ENCODE measurements around the gene STT3B.

STT3B gene

DNA sequence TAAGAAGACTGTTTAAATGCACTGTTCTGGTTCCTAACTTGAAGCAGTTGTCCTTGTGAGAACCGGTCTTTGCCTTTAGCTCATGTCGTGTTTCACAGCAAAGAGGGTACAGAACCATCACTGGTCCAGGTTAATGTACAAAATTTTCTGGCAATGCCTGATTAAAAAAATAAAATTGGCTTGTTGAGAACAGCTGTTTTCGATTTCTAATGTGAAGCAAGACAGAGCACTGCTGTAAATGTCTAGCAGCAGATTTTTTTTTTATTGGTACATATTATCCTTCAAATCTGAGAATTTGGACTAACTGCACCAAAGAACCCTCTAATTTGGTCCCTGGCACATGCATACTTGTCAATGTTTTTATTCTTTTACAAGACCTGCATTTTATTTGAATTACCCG is 103.3 kb downstream of the STT3B start:
- DNase-seq (ENCODE audit: low spot score): no peak
- in situ Hi-C loops (cut with MboI; ENCODE audit: low sequenced_read_pairs, unreplicated experiment): no loop called here
- no peak for TF ChIP-seq CTCF (IDR thresholded peaks at IDR 0.05; ENCODE audit: borderline replicate concordance, control extremely low read depth, extremely low read depth, insufficient read depth, missing control alignments)

GRCh38 chr3:31636694-31637442 is 104.1 kb downstream of the STT3B start:
- in situ Hi-C loops (cut with MboI; ENCODE audit: low sequenced_read_pairs, unreplicated experiment): no loop called here
- no peak for DNase-seq (ENCODE audit: low spot score)
- no peak for TF ChIP-seq CTCF (IDR thresholded peaks at IDR 0.05; ENCODE audit: borderline replicate concordance, control extremely low read depth, extremely low read depth, insufficient read depth, missing control alignments)

- in situ Hi-C loops (cut with MboI; ENCODE audit: low sequenced_read_pairs, unreplicated experiment): no loop called here
- no peak for TF ChIP-seq CTCF (IDR thresholded peaks at IDR 0.05; ENCODE audit: borderline replicate concordance, control extremely low read depth, extremely low read depth, insufficient read depth, missing control alignments)
- no peak for DNase-seq (ENCODE audit: low spot score)
These were observed 107.1 kb downstream of the STT3B start for GRCh38 chr3:31639828-31640227.

DNA sequence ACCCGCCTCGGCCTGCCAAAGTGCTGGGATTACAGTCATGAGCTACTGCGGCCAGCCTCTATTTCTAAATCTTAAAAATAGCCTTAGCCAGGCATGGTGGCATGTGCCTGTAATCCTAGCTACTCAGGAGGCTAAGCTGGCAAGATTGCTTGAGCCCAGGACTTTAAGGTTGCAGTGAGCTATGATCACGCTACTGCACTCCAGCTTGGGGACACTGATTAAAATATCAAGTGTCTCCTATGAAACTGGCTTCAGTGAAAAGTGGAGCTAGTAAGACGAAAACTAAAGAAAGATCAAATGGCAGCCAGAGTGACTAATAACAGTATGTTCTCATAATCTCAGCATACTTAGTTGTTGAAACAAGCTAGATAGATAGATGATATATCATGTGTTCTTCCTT is 112.5 kb downstream of the STT3B start:
- no peak for TF ChIP-seq CTCF (IDR thresholded peaks at IDR 0.05; ENCODE audit: borderline replicate concordance, control extremely low read depth, extremely low read depth, insufficient read depth, missing control alignments)
- no peak for DNase-seq (ENCODE audit: low spot score)
- in situ Hi-C loops (cut with MboI; ENCODE audit: low sequenced_read_pairs, unreplicated experiment): no loop called here

GRCh38 chr3:31648286-31648968 is 115.7 kb downstream of the STT3B start:
- TF ChIP-seq CTCF (IDR thresholded peaks at IDR 0.05; ENCODE audit: borderline replicate concordance, control extremely low read depth, extremely low read depth, insufficient read depth, missing control alignments): no peak
- in situ Hi-C loops (cut with MboI; ENCODE audit: low sequenced_read_pairs, unreplicated experiment): no loop called here
- no peak for DNase-seq (ENCODE audit: low spot score)

DNA sequence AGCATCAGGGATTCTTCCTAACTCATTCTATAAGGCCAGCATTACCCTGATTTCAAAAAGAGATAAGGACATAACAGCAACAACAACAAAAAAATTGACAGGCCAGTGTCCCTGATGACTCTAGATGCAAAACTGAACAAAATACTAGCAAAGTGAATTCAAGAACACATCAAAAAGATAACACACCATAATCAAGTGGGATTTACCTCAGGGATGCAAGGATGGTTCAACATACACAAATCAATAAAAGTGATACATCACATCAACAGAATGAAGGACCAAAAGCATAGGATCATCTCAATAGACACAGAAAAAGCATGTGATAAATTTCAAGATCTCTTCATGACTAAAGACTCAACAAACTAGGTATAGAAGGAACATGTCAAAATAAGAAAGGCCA is 119.6 kb downstream of the STT3B start:
- TF ChIP-seq CTCF (IDR thresholded peaks at IDR 0.05; ENCODE audit: borderline replicate concordance, control extremely low read depth, extremely low read depth, insufficient read depth, missing control alignments): no peak
- in situ Hi-C loops (cut with MboI; ENCODE audit: low sequenced_read_pairs, unreplicated experiment): no loop called here

More for the DNA sequence above, 119.6 kb downstream of the STT3B start:
- DNase-seq (ENCODE audit: low spot score): no peak

Measured in GM13976 (cell line).